ENCODE data around the gene FFAR2.

FFAR2 gene

GRCh38 chr19:35447606-35448469 is at the start of gene FFAR2:
FFAR2 (plus strand) TSS chr19:35448257; CDS start chr19:35449715, 1,458 bp downstream.
- no peak for TF ChIP-seq CTCF (IDR thresholded peaks at IDR 0.05)

GRCh38 chr19:35398570-35398969 is 49.5 kb upstream of the FFAR2 start:
- TF ChIP-seq CTCF (IDR thresholded peaks at IDR 0.05), result no peak

- TF ChIP-seq CTCF (IDR thresholded peaks at IDR 0.05), result no peak
Measured at GRCh38 chr19:35399231-35399630, 48.8 kb upstream of the FFAR2 start.

GRCh38 chr19:35399948-35400772 is 47.9 kb upstream of the FFAR2 start:
- no peak for TF ChIP-seq CTCF (IDR thresholded peaks at IDR 0.05)

GRCh38 chr19:35400773-35401100 is 47.3 kb upstream of the FFAR2 start:
- no peak for TF ChIP-seq CTCF (IDR thresholded peaks at IDR 0.05)

- no peak for TF ChIP-seq CTCF (IDR thresholded peaks at IDR 0.05)
Measured at GRCh38 chr19:35403116-35403760, 44.8 kb upstream of the FFAR2 start.

GRCh38 chr19:35404879-35405622 is 43.0 kb upstream of the FFAR2 start:
- no peak for TF ChIP-seq CTCF (IDR thresholded peaks at IDR 0.05)
